ENCODE measurements around the gene HIPK4.

HIPK4 gene

DNA sequence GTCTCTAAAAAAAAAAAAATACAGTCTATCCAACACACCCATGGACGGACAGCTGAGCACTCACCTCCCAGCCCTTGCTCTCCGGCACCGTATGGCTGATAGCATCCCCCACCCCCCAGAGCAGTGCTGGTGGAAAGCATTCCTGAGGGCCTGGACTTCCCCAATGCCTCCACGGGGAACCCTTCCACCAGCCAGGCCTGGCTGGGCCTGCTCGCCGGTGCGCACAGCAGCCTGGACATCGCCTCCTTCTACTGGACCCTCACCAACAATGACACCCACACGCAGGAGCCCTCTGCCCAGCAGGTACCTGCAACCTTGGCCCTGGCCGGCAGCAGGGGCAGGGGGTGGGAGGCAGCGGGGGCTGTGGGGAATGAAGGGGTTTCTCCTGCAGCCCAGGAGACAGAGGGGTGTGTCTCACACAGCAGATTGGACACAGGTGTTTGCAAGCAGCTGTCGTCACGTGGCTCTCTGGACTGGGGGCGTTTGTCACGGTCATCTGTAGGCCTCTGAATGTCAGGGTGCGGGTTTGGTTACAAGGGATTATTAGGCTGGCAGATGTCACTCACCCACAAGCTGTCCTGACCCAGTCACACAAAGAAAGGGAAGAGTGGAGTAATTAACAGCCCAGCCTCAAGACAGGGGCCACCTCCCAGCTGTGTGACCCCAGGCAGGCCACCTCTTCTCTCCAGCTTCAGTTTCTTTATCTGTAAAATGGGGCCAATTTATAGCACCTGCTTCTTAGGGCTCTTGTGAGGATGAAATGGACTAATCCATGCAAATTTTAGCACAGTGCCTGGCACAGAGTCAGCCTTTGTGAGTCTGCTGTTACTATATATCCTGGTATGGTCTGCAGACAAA lies 22.2 kb downstream of the HIPK4 start:
- DNase-seq (ENCODE audit: low read depth in 1 of 2, low spot score in 1 of 2): no peak

DNA sequence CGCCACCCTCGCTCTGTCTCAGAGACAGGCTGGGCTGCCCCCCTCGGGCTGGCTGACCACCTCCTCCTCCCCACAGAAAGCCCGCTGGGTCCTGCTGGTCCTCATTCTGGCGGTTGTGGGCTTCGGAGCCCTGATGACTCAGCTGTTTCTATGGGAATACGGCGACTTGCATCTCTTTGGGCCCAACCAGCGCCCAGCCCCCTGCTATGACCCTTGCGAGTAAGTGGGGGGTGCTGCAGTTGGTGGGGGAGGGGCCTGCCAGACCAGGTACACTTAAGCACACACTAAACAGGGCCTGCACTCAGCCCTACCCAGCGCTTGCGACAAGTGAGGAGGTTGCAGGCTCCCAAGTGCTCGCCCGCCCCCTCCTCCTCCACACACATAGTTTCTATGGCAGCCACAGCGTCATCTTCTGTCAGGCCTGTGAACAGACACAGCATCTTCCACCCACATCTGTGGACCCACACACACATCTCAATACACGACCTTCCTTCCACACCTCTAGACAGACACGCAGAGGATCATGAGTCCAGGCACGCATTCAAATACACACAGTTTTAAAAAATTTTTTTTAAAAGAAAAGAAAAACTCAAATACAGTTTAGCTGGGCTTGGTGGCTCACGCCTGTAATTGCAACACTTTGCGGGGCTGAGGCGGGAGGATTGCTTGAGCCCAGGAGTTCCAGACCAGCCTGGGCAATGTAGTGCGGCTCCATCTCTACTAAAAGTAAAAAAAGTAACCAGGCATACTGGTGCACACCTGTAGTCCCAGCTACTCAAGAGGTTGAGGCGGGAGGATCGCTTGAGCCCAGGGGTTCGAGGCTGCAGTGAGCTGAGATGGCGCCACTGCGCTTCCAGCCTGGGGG lies 23.1 kb downstream of the HIPK4 start:
- DNase-seq (ENCODE audit: low read depth in 1 of 2, low spot score in 1 of 2): no peak

DNA sequence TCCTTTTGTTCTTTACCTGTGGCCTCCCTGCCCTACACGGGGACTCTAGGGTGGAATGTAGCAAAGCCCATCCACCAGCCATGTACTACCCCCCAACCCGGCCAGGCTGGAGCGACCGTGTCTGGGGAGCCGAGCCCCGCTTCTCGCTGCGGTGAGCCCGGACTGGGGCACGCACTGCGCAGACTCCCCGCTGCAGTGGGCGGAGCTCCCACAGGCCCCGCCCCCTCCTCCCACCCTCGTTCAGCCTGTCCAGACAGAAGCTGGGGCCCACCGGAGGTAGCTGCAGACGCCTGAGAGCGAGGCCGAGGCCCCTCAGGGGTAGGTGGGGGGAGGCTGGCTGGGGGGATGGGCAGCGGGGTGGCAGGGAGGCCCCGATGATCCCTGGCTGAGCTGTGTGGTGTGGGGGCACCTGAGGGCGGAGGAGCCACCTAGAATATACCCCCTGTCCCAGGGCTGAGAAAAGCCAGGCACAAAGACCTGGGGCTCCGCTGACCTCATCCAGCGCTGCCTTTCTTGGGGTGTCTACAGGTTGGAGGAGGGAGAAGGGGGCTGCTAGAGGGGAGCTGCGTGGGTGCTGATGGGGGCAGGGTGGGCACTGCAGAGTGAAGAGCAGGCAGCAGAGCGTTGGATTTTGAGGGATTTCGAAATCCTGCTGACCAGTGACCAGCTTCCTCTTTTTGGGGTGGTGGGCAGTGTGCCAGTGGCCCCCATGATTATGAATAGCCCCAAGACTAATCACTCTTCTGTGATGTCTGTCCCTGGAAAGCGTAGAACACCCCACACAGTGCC lies 24.2 kb downstream of the HIPK4 start:
- peak in 1 of 2 donors; percentile 26 for DNase-seq (ENCODE audit: low read depth in 1 of 2, low spot score in 1 of 2)

DNA sequence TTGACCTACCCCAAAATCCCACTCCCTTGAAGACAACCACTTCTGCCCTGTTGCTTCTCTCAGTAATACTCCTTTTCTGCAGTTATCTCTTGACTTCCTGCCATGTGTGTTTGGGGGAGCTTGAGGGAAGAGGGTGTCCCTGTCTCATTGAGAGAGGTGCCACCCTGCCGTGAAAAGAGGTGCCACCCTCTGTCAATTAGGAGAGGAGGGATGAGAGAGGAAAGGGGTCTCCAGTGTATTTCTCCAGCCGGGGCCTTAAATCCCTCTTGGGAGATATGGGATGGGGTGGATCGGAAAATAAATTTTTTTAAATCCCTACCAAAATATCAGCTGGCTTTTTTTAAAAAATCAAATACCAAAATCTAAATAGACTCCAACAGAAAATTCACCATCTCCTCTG lies 25.0 kb downstream of the HIPK4 start:
- no peak for DNase-seq (ENCODE audit: low read depth in 1 of 2, low spot score in 1 of 2)

DNA sequence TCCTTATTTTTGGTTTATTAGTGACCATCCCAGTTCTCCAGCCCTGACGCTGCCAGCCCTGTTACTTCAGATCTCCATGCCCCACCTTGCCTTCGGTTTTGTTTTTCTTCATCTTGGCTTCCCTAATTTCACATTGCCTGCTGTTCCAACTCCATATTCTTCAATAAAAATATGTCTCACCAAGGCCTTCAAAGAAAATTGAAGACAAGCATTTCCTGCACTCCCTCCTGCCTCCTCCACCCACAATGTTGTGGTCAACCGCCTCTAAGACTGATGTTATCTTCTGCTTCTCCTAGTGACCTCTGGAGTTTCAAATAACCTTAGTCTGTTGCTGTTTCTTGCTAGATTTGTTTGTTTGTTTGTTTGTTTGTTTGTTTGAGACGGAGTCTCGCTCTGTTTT lies 26.9 kb downstream of the HIPK4 start:
- no peak for DNase-seq (ENCODE audit: low read depth in 1 of 2, low spot score in 1 of 2)

DNA sequence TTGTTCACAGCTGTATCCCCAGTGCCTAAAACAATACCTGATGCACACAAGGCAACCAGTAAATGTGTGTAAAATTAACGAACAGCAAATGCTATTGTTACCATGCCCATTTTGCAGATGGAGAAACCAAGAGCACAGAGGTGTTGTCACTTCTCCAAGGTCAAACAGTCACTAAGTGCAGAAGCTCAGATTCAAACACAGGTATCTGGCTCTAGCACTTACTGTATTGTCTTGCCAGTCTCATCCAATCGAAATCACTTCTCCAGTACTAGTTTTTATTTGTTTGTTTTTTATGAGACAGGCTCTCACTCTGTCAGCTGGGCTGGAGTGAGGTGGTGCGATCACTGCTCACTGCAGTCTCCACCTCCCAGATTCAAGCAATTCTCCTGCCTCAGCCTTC lies 27.8 kb downstream of the HIPK4 start:
- no peak for DNase-seq (ENCODE audit: low read depth in 1 of 2, low spot score in 1 of 2)

DNA sequence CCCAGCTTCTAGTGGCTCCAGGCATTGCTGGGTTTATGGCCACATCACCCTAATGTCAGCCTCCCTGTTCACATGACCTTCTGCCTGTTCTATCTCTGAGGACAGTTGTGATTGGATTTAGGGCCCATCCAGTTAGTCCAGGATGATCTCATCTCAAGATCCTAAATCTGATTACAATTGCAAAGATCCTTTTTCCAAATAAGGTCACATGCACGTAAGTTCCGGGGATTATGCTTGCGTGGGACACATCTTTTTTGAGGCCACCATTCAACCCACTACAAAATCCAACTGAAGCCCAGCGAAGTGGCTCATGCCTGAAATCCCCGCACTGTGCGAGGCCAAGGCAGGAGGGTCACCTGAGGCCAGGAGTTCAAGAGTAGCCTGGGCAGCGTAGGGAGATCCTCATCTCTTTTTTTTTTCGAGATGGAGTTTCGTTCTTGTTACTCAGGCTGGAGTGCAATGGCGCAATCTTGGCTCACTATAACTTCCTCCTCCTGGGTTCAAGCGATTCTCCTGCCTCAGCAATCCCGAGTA lies 29.2 kb downstream of the HIPK4 start:
- no peak for DNase-seq (ENCODE audit: low read depth in 1 of 2, low spot score in 1 of 2)

DNA sequence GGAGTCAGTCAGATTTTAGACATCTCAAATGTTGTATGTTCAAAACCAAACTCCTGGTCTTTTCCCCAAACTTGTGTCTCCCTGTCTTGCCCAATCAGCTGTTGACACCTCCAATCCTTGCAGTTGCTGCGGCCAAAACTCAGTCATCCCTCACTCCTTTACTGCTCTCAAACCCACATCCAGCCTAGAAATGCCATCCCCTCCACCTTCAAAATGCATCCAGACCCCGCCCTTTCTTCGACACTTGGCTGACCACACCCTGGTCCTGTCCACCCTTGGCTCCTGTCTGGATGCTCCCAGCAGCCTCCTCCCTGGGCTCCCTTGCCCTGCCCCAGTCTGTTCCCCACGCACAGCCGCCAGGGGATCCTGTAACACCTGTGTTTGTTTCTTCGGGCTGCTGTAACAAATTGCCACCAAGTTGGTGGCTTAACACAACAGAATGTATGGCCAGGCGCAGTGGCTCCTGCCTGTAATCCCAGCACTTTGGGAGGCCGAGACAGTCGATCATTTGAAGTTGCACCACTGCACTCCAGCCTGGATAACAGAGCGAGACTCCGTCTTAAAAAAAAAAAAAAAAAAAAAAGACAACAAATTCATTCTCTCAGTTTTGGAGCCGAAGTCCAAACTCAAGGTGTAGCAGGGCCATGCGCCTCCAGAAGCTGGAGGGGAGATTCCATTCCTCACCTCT lies 29.8 kb downstream of the HIPK4 start:
- DNase-seq (ENCODE audit: low read depth in 1 of 2, low spot score in 1 of 2): no peak

DNA sequence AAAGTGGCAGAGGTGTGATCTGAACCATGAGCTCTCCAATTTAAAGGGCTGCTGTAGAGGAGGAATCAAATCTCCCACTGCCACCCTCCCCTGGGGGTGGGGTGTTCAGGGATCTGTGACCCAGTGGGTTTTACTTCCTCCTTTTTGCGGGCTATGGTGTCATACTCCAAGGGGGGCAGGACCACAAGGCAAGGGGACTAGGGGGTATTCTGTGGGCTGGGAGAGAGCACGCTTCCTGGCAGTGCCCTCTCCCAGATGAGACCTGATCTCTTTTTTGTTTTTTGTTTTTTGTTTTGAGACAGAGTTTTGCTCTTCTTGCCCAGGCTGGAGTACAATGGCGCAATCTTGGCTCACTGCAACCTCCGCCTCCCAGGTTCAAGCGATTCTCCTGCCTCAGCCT lies 31.2 kb downstream of the HIPK4 start:
- DNase-seq (ENCODE audit: low read depth in 1 of 2, low spot score in 1 of 2): no peak

DNA sequence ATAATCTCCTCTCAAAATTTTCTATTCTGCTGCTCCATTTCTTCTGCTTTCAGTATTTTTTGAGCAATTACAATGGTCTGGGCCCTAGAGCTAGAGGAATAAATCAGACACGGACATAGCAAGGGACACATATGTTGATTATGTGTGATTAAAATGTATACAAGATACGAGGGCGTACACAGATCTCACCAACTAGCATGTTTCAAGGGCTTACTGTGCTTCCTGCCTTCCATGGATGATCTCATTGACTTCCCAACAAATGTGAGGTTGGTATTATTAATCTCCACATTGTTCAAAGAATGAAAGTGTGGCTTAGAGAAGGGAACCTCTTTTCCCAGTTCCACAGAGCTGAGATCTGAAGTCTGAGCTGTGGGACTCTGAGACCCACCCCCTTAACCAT lies 32.3 kb downstream of the HIPK4 start:
- no peak for DNase-seq (ENCODE audit: low read depth in 1 of 2, low spot score in 1 of 2)

DNA sequence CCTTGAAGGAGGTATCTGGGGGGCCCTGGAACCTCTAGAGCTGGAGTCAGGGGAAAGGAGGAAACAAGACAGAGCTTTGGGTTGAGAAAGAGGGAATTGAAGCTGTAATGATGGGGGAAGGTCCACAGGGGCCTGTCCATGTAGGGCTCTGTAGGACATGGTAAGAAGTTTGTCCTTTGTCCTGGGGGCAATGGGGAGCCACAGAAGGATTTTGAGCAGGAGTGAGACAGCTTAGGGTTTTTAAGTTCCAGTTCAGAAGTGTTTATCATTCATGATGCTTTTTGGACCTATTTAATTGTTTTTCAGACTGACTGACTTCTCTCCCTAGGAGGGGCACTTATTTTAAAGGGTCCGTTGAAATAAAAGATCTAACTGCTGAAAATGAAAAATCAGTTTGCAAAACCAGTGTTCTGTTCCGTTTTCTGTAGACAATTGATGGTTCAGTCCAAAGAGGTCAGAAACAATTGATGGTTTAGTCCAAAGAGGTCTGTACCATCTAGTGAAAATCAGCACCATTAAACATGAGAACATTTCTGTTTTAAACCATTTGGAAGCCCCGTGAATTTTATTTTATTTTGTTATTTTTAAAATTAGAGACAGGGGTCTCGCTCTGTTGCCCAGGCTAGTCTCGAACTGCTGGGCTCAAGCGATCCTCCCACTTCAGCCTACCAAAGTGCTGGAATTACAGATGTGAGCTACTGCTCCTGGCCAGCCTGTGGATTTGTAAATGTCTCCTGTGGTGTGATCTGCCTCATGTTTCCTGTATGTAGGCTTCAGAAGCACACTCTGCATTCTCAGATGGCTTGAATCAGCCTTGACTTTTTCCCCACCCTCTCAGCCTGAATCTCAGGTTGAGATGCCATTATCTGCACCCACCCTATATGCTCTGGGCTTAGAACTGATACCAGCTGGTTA lies 33.0 kb downstream of the HIPK4 start:
- DNase-seq (ENCODE audit: low read depth in 1 of 2, low spot score in 1 of 2): no peak

DNA sequence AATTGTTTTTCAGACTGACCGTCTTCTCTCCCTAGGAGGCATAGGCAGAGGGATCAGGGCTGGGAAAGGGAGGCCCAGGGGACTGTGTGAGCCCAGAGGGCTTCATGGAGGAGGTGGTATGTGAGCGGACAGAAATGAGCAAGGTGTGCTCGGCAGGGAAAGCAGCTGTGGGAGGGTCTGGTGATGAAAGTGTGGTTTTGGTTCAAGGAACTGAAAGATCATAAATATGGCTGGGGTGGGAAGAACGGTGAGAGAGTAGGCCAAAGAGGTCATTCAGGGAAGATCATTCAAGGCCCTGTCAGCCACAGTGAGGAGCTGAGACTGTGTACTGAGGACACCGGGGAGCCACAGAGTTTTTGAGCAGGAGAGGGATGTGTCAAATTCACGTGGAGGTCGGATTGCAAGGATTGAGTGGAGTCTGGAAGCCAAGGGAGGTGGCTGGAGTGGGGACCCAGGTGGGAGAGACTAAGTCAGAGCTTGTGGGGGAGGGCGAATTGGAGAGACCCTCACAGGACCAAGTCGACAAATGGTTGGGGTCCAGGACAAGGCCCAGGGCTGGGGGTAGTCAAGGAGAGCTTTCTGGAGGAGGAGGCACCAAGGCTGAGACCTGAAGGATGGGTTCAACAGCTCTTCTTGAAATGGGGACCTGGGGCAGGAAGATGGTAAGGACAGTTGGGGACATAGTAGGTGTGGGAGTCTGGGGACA lies 33.9 kb downstream of the HIPK4 start:
- DNase-seq (ENCODE audit: low read depth in 1 of 2, low spot score in 1 of 2): no peak

DNA sequence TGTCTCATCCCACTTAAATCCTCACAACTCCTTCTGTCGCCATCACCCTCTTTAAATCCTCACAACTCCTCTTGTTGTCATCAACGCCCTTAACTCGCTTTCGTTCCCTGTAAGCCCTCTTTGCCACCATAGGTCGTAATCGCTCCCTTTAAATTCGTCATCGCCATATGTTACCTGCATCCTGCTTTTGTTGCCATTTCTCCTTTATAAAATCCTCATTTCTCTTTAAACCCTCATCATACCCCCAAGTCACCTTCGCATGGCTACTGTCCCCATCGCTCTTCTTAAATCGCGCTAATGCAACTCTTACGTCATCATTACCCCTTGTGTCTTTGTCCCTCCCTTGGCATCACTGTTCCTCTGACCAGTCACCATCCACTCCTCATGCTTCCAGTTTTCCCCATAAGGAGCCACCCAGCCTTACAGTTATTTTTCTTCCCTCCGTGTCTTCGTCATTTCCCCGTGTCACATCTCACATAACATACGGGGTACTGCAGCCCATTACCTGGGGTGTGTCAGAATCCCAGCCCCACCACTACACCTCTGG lies 40.9 kb downstream of the HIPK4 start:
- DNase-seq (ENCODE audit: low read depth in 1 of 2, low spot score in 1 of 2): no peak

DNA sequence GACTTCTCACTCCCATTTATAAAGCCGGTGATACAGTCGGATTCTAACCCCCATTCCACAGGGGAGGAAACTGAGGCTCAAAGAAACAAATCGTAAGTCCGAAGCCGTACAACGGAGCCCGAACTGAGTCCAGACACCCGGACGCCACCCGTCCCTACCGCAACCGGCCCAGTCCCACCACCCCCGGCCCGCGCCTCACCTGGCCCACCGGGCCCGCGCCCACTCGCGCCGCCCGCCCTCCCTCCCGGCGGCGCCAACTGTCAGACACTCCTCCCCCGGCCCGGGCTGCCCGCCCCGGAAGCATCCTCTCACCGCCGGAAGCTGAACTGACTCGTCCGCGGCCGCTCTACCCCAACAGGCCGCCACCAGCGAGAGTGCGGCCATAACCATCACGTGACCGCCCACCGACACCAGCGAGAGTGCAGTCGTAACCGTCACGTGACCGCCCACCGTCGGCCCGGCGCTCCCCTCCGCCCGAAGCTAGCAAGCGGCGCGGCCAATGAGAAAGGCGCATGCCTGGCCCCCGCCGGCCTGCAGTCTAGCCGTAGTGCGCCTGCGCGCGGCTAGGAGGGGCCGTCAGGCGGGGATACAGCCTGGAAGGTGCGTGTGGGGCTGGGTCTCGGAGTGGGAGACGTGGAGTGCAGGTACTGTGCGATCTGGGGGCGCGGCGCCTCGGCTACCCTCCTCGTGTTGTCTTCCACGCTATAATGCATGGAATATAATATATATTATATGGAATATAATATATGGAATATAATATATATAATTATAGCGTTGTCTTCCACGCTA lies 41.7 kb downstream of the HIPK4 start, which contains the start of the genes C19orf47 and PLD3:
Gene C19orf47, minus strand, starts transcription at position 273 of the 789 bp plus-strand sequence. CDS start 6,540 bp downstream, outside the sequence.
Gene PLD3, plus strand, starts transcription at position 571 of the 789 bp plus-strand sequence. CDS start 17,789 bp downstream, outside the sequence.
- peak; percentile 94 to 99 for DNase-seq (ENCODE audit: low read depth in 1 of 2, low spot score in 1 of 2)

DNA sequence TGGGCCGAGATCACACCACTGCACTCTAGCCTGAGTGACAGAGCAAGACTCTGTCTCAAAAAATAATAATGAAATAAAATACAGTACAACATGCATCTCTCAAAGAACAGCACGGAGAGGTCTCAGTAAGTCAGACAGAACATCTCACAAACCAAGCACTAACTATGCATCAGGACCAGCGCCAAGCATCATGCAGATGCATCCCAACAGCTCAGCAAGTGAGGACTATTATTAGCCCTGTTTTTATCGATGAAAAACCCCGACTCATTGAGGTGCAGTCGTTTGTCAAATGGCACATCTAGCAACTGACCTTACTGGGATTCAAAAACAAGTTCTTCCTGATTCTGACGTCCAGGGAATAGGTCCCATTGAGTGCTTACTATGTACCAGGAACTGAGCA lies 45.6 kb downstream of the HIPK4 start:
- no peak for DNase-seq (ENCODE audit: low read depth in 1 of 2, low spot score in 1 of 2)

DNA sequence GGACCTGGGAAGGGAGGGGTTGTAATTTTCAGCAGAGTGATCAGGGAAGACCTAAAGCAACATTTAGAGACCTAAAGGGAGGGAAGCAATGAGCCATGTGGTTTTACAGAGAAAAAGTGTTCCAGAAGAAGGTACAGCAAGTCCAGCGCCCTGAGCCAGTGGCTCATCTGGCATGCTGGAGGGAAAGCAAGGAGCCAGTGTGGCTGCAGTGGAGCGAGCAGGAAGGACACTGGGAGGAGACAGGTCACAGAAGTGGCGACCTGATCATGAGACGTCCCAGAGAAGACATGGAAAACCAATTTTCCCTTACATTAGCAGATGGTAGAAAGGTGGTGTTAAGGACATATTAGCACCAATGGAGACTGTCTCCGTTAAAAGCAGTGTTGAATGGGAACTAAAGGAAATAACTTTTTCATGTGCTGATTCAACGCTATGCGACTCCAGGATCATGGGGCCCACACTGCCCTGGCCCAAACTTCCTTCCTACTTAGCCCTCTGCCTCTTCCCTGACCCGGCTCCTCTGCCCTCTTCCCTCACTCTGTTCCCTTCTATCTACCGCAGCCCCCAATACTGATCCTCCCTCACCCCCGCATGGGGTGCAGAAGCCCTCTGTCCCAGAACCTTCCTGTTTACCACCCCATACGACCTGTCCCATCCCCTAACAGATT lies 47.2 kb downstream of the HIPK4 start:
- DNase-seq (ENCODE audit: low read depth in 1 of 2, low spot score in 1 of 2): no peak

Data from activated CD4-positive, alpha-beta T cell treated with anti-CD3 and anti-CD28 coated beads, Interleukin-2, amount 50 U/mL, for 24 hours (primary cell).